K562 (cell line): ENCODE data around the gene ACOT13. TPM values are rescaled to one million over a fixed set of nuclear protein-coding genes. Genes with fewer than 3 reads are reported as not detected.

Experiments used
- ELK1 ChIP-seq: sonication (generic); formaldehyde crosslinking; IDR thresholded peaks from 2 replicates; pipeline ENCODE4 v1.8.1; 2022; ENCODE audit warnings: missing genetic modification reagents
- HDAC1 ChIP-seq, 2 experiments: fragments of 450-650 bp; IDR thresholded peaks; 2 replicates each; pipeline ENCODE4 v1.6.1; 2016 to 2017; ENCODE audit warnings: inconsistent platforms in 1 of 2, mild to moderate bottlenecking in 1 of 2, moderate library complexity in 1 of 2
- HDAC8 ChIP-seq: fragments of 450-650 bp; IDR thresholded peaks from 2 replicates; pipeline ENCODE4 v1.6.1; 2016; ENCODE audit warnings: mild to moderate bottlenecking, missing genetic modification characterization, moderate library complexity, missing compliant biosample characterization
- MITF ChIP-seq: IDR thresholded peaks from 2 replicates; pipeline ENCODE4 v1.6.1; 2014; ENCODE audit warnings: antibody characterized with exemption
- PHB2 ChIP-seq: fragments of 450-650 bp; IDR thresholded peaks from 2 replicates; pipeline ENCODE4 v1.6.1; 2017; ENCODE audit warnings: low read depth
- POLR2B ChIP-seq: fragments of 450-650 bp; IDR thresholded peaks from 2 replicates; pipeline ENCODE4 v1.6.1; 2018; ENCODE audit warnings: low read depth; ENCODE audit not compliant: partially characterized antibody
- POU5F1 ChIP-seq: fragments of 150-350 bp; IDR thresholded peaks from 2 replicates; pipeline ENCODE4 v1.6.1; 2014; ENCODE audit warnings: borderline replicate concordance, low read length, low read depth, mild to moderate bottlenecking; ENCODE audit not compliant: partially characterized antibody
- SMARCA5 ChIP-seq: fragments of 450-650 bp; IDR thresholded peaks from 2 replicates; pipeline ENCODE4 v1.6.1; 2016
- SREBF2 ChIP-seq: sonication (generic); formaldehyde crosslinking; IDR thresholded peaks from 2 replicates; pipeline ENCODE4 v1.4.0; 2020; ENCODE audit warnings: mild to moderate bottlenecking, missing genetic modification reagents
- TRIM25 ChIP-seq: fragments of 450-650 bp; IDR thresholded peaks from 2 replicates; pipeline ENCODE4 v1.7.0; 2016; ENCODE audit warnings: borderline replicate concordance
- USF2 ChIP-seq: sonication (generic); formaldehyde crosslinking; IDR thresholded peaks from 2 replicates; pipeline ENCODE4 v1.5.0; 2020; ENCODE audit warnings: missing genetic modification reagents
- ZBTB11 ChIP-seq, 3 experiments: fragments of 200-800 bp in 1 of 3; fragments of 250-450 bp in 1 of 3; fragments of 450-650 bp in 1 of 3; sonication (Bioruptor Pico) in 1 of 3; sonication (Bioruptor generic) in 1 of 3; formaldehyde crosslinking in 1 of 3; IDR thresholded peaks; 2 replicates each; pipeline versions ENCODE4 v1.6.1 to v1.8.0; 2016 to 2022; ENCODE audit warnings: mild to moderate bottlenecking in 2 of 3, missing genetic modification characterization in 2 of 3, missing compliant biosample characterization in 1 of 3, moderate library complexity in 1 of 3
- ZNF518B ChIP-seq: fragments of 250-450 bp; sonication (Bioruptor Pico); IDR thresholded peaks from 2 replicates; pipeline ENCODE4 v1.5.0; 2021; ENCODE audit warnings: mild to moderate bottlenecking, moderate library complexity
- ZNF76 ChIP-seq: fragments of 250-450 bp; sonication (Bioruptor Pico); IDR thresholded peaks from 2 replicates; pipeline ENCODE4 v1.4.0; 2020; ENCODE audit warnings: mild to moderate bottlenecking, moderate library complexity, borderline replicate concordance
- polyA plus RNA-seq, 8 experiments: library from polyadenylated mRNA; depleted of rRNA in 4 of 8; stranded (reverse) in 5 of 8; unstranded in 3 of 8; fragments of >200 nt; fragmentation: Nextera tagmentation in 2 of 8; fragmentation: Illumina TruSeq in 1 of 8; extraction: Ambion mirVana in 2 of 8; extraction: Trizol in 1 of 8; gene quantifications; 2 replicates each; pipeline versions ENCODE4 v1.2.1 to v1.2.3, GENCODE V29; 2011 to 2014; ENCODE audit warnings: inconsistent platforms in 1 of 8, missing spikeins in 1 of 8
- total RNA-seq, 7 experiments: library from RNA; depleted of rRNA in 6 of 7; stranded (reverse); fragments of >200 nt in 6 of 7; fragmentation: Illumina TruSeq in 2 of 7; extraction: Trizol in 2 of 7; gene quantifications; 2 replicates each; pipeline versions ENCODE4 v1.2.1 to v1.2.3, GENCODE V29; 2011 to 2021; ENCODE audit warnings: low replicate concordance in 1 of 7

ACOT13 gene
- total and polyA plus RNA-seq, 9 of the 15 experiments (the other 6 are each of a cell fraction or from before 2014, with no cell fraction given): 14.1 to 129 (median 65.7) TPM

GRCh38 chr6:24709014-24709711 lies 42.3 kb downstream of the ACOT13 start (continued):
- TF ChIP-seq ZBTB11 (CRISPR knock-in tag; IDR thresholded peaks at IDR 0.05): no peak
- no peak for TF ChIP-seq TRIM25
- TF ChIP-seq HDAC8: no peak
- no peak for TF ChIP-seq SMARCA5
- 0 out of 2 replicates have a peak, but pooled peaks have one; percentile 4 for TF ChIP-seq USF2 (CRISPR knock-in tag)
- TF ChIP-seq ELK1 (CRISPR knock-in tag): no peak
- TF ChIP-seq POLR2B: peak; percentile 78
- TF ChIP-seq POU5F1: no peak
- no peak for TF ChIP-seq SREBF2 (CRISPR knock-in tag)
- TF ChIP-seq ZNF518B (CRISPR knock-in tag): no peak
- no peak for TF ChIP-seq HDAC1 (IDR thresholded peaks at IDR 0.05)
- no peak for TF ChIP-seq MITF
- no peak for TF ChIP-seq ZNF76
- TF ChIP-seq PHB2: no peak
